Panc1 (cell line): ENCODE data around the gene LRFN2. TPM values are rescaled to one million over a fixed set of nuclear protein-coding genes. Genes with fewer than 3 reads are reported as not detected.

Experiments
- ATAC-seq: fragments of 200-7000 bp; cut with Tn5 transposase; 2 replicates; pipeline ENCODE4 v1.9.1; 2020; ENCODE audit warnings: mild to moderate bottlenecking, moderate library complexity
- BruUV-seq: library from RNA; stranded (reverse); fragments of 400-500 nt; replicated peaks from 2 replicates; lab custom pipeline; 2021; lab: Mats Ljungman, UMichigan
- CTCF ChIA-PET: fragments of 300-600 bp; sonication (Branson Sonifier 250); formaldehyde crosslinking; loops from one replicate; lab custom pipeline; 2022; ENCODE audit warnings: antibody characterized with exemption; lab: Charles Lee
- POLR2A ChIA-PET: fragments of 300-600 bp; sonication (Branson Sonifier 250); formaldehyde crosslinking; loops from one replicate; lab custom pipeline; 2022; ENCODE audit warnings: antibody characterized with exemption; lab: Charles Lee
- DNase-seq: peaks from one replicate; pipeline ENCODE4 v3.0.0-alpha.2; 2010; ENCODE audit warnings: low read depth, low spot score
- H3K27ac ChIP-seq: 2 replicates; pipeline ENCODE4 v1.5.1; 2011; ENCODE audit warnings: mild to moderate bottlenecking, low read length, inconsistent platforms
- H3K27me3 ChIP-seq: fragments of 200-500 bp; sonication (Bioruptor generic); 2 replicates; pipeline ENCODE4 v1.6.0; 2014; ENCODE audit warnings: low read length, inconsistent platforms; ENCODE audit not compliant: control insufficient read depth, insufficient read depth
- H3K36me3 ChIP-seq: fragments of 200-500 bp; sonication (Bioruptor generic); 2 replicates; pipeline ENCODE4 v1.5.1; 2014; ENCODE audit warnings: inconsistent platforms, mild to moderate bottlenecking, low read length, moderate library complexity; ENCODE audit not compliant: control insufficient read depth, insufficient read depth
- H3K4me1 ChIP-seq: 2 replicates; pipeline ENCODE4 v1.5.1; 2011; ENCODE audit warnings: inconsistent platforms, mild to moderate bottlenecking, low read length, moderate library complexity; ENCODE audit not compliant: control insufficient read depth, insufficient read depth
- H3K4me3 ChIP-seq, 2 experiments: 2 replicates each; pipeline ENCODE4 v1.5.1; 2011 to 2012; ENCODE audit warnings: low read depth in 2 of 2, low read length in 2 of 2, mild to moderate bottlenecking in 2 of 2, inconsistent platforms in 1 of 2, moderate library complexity in 1 of 2
- H3K9me3 ChIP-seq: fragments of 200-500 bp; sonication (Bioruptor generic); 2 replicates; pipeline ENCODE4 v1.5.1; 2014; ENCODE audit warnings: low read depth, mild to moderate bottlenecking, inconsistent platforms, low read length, moderate library complexity; ENCODE audit not compliant: control insufficient read depth, insufficient read depth
- POLR2AphosphoS5 ChIP-seq: IDR thresholded peaks from 2 replicates; pipeline ENCODE4 v1.6.1; 2012; ENCODE audit warnings: mild to moderate bottlenecking, low read depth, low read length, moderate library complexity
- SIN3A ChIP-seq: IDR thresholded peaks from 2 replicates; pipeline ENCODE4 v1.6.1; 2012; ENCODE audit warnings: low read depth, mild to moderate bottlenecking, low read length, moderate library complexity, borderline replicate concordance; ENCODE audit not compliant: insufficient read depth
- TCF7L2 ChIP-seq: IDR thresholded peaks from 2 replicates; pipeline ENCODE4 v1.6.1; 2011; ENCODE audit warnings: mild to moderate bottlenecking, low read depth, low read length, inconsistent platforms
- in situ Hi-C: cut with HindIII; loops from 2 replicates; pipeline ENCODE4 v1.10.0; 2016; ENCODE audit warnings: low sequenced_read_pairs, low pct_unique_long_range_greater_than_20kb
- intact Hi-C: fragments of 100-400 bp; cut with micrococcal nuclease; formaldehyde crosslinking; loops from one replicate; pipeline ENCODE4 v1.10.0; 2022; ENCODE audit not compliant: unreplicated experiment
- total RNA-seq: library from RNA; stranded (reverse); gene quantifications from one replicate; pipeline ENCODE4 v1.2.1, GENCODE V29; 2021; ENCODE audit not compliant: unreplicated experiment
- TF ChIP-seq, protein P1 (sequence below): fragments of 450-650 bp; IDR thresholded peaks from 2 replicates; pipeline ENCODE4 v1.5.1; 2017; ENCODE audit warnings: mild to moderate bottlenecking
- TF ChIP-seq, protein P2 (sequence below), 2 experiments: IDR thresholded peaks; 2 replicates each; pipeline ENCODE4 v1.6.1; 2011 to 2012; ENCODE audit warnings: low read depth in 2 of 2, control low read depth in 1 of 2, low read length in 1 of 2, mild to moderate bottlenecking in 1 of 2, moderate library complexity in 1 of 2; ENCODE audit not compliant: insufficient read depth in 1 of 2

Gene LRFN2
- total RNA-seq, 1 experiment from 2014 or later = 0.05 TPM

GRCh38 chr6:40627316-40627715 lies 40.2 kb upstream of the LRFN2 start:
- intact Hi-C loops (no loop called here), in situ Hi-C loops (no loop called here)
- POLR2A ChIA-PET = no interaction called here
- H3K4me1 ChIP-seq = no peaks in the 10 kb centered on the region
- CTCF ChIA-PET = no interaction called here
- H3K9me3 ChIP-seq = no peaks in the 10 kb centered on the region
- no peak overlapping the region for H3K4me3 ChIP-seq
- no peak overlapping the region for H3K27ac ChIP-seq
- DNase-seq = no peak
- H3K27me3 ChIP-seq = peaks cover 2% of the 10 kb centered on the region; the same call in 1 of the 2 replicates
- BruUV-seq = no TSS peak
- no peaks in the 10 kb centered on the region for H3K36me3 ChIP-seq
- TF ChIP-seq, protein P1, sequence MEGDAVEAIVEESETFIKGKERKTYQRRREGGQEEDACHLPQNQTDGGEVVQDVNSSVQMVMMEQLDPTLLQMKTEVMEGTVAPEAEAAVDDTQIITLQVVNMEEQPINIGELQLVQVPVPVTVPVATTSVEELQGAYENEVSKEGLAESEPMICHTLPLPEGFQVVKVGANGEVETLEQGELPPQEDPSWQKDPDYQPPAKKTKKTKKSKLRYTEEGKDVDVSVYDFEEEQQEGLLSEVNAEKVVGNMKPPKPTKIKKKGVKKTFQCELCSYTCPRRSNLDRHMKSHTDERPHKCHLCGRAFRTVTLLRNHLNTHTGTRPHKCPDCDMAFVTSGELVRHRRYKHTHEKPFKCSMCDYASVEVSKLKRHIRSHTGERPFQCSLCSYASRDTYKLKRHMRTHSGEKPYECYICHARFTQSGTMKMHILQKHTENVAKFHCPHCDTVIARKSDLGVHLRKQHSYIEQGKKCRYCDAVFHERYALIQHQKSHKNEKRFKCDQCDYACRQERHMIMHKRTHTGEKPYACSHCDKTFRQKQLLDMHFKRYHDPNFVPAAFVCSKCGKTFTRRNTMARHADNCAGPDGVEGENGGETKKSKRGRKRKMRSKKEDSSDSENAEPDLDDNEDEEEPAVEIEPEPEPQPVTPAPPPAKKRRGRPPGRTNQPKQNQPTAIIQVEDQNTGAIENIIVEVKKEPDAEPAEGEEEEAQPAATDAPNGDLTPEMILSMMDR = no peak
- ATAC-seq = no peak

GRCh38 chr6:40626886-40627285 lies 39.7 kb upstream of the LRFN2 start:
- ChIA-PET CTCF (no interaction called here), POLR2A (interaction anchor here (0.5 kb wide), 1 partner anchor 53 kb away, joined by 5 read pairs; no protein-coding TSS in a partner anchor)
- in situ Hi-C loops (no loop called here), intact Hi-C loops (no loop called here)
- ATAC-seq = no peak
- DNase-seq = no peak
- Histone ChIP-seq H3K27ac (no peak overlapping the region), H3K4me1 (no peaks in the 10 kb centered on the region), H3K36me3 (no peaks in the 10 kb centered on the region), H3K9me3 (no peaks in the 10 kb centered on the region), H3K4me3 (no peak overlapping the region), H3K27me3 (peaks cover 2% of the 10 kb centered on the region; the same call in 1 of the 2 replicates)
- no peak for TF ChIP-seq SIN3A
- TF ChIP-seq POLR2AphosphoS5 = no peak
- TF ChIP-seq, protein P1 = no peak
- TF ChIP-seq, protein P2, sequence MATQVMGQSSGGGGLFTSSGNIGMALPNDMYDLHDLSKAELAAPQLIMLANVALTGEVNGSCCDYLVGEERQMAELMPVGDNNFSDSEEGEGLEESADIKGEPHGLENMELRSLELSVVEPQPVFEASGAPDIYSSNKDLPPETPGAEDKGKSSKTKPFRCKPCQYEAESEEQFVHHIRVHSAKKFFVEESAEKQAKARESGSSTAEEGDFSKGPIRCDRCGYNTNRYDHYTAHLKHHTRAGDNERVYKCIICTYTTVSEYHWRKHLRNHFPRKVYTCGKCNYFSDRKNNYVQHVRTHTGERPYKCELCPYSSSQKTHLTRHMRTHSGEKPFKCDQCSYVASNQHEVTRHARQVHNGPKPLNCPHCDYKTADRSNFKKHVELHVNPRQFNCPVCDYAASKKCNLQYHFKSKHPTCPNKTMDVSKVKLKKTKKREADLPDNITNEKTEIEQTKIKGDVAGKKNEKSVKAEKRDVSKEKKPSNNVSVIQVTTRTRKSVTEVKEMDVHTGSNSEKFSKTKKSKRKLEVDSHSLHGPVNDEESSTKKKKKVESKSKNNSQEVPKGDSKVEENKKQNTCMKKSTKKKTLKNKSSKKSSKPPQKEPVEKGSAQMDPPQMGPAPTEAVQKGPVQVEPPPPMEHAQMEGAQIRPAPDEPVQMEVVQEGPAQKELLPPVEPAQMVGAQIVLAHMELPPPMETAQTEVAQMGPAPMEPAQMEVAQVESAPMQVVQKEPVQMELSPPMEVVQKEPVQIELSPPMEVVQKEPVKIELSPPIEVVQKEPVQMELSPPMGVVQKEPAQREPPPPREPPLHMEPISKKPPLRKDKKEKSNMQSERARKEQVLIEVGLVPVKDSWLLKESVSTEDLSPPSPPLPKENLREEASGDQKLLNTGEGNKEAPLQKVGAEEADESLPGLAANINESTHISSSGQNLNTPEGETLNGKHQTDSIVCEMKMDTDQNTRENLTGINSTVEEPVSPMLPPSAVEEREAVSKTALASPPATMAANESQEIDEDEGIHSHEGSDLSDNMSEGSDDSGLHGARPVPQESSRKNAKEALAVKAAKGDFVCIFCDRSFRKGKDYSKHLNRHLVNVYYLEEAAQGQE (IDR thresholded peaks at IDR 0.05; ENCODE audit: insufficient read depth in 1 of 2, low read depth in 2 of 2, low read length in 1 of 2) = no peak
- TF ChIP-seq TCF7L2 = no peak
- no TSS peak for BruUV-seq
